Left hindlimb (tissue), 1 donor: ENCODE data around the gene KYNU.
"Not testable (repeated sequence)": the region's sequence is repeated elsewhere in the genome, so short reads cannot be mapped to it uniquely, and the experiment has no call there.

Experiments
- DNase-seq: peaks from one replicate; pipeline ENCODE4 v3.0.0-alpha.2; 2018

Gene KYNU

GRCh38 chr2:142877216-142877838 is at the start of gene KYNU:
Gene KYNU, plus strand, starts transcription at chr2:142877664. Its CDS starts 7,704 bp downstream, at chr2:142885368.
- DNase-seq = no peak

GRCh38 chr2:142834021-142834420 is 43.4 kb upstream of the KYNU start:
- no peak for DNase-seq

DNA sequence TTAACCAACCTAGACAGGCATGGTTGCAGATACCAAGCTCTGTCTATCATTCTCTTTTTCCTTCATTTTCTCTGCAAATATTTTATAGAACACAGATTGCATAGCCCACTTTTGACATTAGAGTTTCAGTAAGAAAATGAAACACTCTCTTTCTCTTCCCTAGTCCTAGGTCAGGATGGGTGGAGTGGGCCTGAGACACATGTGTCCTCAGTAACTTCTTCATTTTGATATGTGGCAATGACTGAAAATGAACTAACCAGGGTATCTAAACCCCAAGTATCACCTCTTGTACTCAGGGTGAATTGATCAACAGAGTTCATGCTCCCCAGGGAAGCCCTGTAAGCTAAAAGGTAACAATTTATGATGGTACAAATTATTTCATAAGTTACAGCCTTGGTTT is 37.0 kb upstream of the KYNU start:
- DNase-seq = no peak

DNA sequence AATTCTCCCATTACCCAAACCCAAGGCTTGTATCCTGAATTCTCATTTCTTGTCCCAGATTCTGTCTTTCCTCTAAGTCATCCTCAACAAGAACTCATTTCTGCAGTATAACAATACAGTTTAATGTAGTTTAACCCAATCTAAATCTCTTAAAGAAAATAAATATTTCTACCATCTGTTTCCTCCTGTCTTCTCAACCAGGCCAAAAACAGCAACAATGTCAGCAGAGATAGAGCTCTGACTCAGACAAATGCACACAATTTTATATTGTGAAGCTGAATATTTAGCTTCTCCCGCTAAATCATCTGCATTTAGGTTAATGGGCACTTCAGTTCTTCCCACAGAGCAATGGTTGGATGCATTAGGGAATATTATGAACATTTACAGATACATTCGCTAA is 35.7 kb upstream of the KYNU start:
- DNase-seq = no peak

- no peak for DNase-seq
Measured at GRCh38 chr2:142842369-142842768, 35.1 kb upstream of the KYNU start.

DNA sequence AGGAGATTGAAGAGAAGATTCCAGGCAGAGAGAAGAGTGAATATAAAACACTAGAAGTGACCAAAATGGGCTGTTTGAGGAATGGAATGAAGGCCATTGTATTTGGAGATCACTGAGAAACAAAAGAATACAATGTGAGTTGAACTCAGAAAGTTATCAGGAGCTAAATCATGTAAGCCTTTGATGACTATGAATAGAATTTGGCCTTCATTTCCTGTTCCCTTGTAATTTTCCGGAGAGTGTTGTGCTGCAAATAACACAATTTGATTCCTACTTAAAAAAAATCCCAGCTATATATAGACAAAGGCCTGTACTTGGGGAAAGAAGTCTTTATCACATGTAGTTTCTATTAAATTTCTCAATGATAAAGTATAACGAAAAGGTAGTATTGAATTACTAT is 33.7 kb upstream of the KYNU start:
- no peak for DNase-seq

- no peak for DNase-seq
Measured at GRCh38 chr2:142848023-142848606, 29.3 kb upstream of the KYNU start.

DNA sequence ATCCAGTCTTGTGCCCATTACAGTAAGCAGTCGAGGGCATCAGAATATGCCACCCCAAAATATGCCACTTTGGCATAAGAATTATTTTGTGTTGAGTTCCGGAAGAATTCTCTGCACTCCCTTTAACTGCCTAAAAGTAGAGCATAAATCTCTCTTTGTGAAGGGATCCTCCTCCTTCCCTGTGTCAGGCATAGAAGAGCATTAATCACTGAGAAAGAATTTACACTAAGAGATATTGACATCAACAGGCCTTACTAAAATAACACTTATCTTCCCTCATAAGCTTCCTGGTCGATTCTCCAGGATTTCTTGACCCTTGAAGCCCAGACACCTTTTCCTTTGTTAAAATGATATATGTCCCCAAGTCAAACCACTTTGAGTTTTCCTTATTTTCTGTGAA is 27.6 kb upstream of the KYNU start:
- no peak for DNase-seq

GRCh38 chr2:142853912-142854311 is 23.6 kb upstream of the KYNU start:
- DNase-seq = no peak

DNA sequence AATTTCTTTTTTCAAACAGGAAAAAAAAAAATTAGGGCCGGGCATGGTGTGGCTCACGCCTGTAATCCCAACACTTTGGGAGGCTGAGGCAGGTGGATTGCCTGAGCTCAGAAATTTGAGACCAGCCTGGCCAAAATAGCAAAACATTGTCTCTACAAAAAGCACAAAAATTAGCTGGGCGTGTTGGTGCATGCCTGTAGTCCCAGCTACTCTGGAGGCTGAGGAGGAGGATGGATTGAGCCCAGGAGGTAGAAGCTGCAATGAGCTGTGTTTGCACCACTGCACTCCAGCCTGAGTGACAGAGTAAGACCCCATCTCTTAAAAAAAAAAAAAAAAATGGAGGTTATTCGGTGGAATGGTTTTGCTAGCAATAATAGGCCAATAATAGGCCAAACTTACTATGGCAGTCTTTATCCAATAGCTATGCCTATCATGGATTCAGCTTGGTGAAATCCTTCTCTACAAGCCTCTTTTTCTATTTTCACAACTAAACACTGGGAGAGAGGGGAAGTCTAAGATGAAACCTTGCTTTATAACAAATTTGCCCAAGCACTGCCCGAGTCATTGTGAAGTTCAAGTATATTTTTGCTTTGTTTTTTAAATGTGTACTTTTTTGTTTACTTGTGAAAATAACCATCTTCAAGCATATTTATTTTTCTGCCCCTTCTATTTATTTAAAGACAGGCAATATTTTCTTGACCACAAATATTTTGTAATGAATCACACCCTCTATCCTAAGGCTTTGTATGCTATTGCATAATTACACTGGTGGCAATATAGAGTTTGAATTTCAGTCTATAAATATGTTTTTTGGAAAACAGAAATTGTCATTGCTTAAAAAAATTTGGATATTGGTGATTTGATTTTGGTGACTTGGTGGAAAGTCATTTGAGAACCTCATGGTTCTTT is 20.0 kb upstream of the KYNU start:
- DNase-seq = no peak

DNA sequence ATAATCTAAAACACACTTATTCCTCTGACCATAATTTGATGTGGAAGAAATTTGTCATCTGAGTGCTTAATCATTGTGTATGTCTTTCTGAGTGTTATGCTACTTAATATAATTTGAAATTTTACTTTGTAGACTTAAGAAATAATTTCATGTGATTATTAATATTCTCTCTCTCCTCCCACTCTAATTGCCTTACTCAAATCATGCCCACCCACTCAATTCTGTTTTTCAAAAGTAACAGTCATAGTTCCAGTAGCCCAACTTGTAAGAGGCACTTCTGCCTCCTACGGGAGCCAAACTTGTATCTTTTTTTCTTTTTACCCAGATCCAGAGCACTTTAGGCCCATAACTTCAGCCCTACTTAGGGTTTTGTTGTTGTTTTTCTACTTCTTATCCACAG is 18.5 kb upstream of the KYNU start:
- no peak for DNase-seq

DNA sequence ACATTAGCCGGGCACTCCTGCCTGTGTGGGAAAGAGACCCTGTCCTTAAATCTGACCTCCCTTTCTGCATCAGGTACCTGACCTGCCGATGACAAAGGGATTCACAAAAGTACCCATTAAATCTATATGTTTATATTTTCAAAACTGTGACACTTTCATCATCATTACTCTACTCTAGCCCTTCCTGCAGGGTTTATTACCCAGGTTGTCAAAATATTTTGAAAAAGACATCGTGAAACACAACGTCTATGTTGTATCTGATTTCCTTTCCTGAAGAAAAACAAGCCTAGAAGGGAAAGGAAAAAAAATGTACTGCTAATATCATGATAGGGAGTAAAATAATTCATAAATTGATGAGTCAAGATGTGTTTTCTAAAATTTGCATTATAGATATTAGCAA is 15.2 kb upstream of the KYNU start:
- no peak for DNase-seq

- no peak for DNase-seq
Measured at GRCh38 chr2:142862847-142863246, 14.6 kb upstream of the KYNU start.

DNA sequence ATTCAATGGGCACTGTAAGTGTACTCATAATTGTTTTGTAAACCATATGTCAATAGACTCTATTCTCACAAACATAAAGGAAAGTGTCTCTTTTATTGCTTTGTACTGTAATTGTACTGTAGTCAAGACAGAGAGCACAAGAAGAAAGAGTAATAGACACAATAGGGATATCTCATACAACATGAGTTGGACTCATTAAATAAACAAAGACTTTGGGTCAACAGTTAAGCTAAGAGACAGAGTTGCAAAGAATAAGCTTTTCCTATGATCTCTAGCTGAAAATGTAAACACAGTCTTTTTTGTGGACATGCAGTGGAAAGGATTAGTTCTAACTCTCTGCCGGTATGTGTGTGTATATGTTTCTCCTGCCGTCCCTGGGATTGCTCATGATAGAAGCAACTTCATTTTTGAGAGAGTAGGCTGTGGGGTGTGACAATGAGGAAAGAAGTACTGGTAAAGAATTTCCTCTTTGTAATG is 13.9 kb upstream of the KYNU start:
- no peak for DNase-seq

DNA sequence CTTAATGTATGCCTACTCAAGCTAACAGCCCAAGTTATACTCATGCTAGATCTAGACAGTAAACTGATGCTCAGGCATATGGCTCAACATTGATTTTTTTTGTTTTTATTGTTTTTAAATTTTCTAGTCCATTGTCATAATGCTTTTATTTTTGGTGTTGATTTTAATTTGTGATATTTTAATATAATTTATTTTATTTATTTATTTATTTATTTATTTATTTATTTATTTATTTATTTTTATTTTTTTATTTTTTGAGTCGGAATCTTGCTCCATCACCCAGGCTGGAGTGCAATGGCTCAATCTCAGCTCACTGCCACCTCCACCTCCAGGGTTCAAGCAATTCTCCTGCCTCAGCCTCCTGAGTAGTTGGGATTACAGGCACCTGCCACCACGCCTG is 12.9 kb upstream of the KYNU start:
- not testable (repeated sequence) for DNase-seq

DNA sequence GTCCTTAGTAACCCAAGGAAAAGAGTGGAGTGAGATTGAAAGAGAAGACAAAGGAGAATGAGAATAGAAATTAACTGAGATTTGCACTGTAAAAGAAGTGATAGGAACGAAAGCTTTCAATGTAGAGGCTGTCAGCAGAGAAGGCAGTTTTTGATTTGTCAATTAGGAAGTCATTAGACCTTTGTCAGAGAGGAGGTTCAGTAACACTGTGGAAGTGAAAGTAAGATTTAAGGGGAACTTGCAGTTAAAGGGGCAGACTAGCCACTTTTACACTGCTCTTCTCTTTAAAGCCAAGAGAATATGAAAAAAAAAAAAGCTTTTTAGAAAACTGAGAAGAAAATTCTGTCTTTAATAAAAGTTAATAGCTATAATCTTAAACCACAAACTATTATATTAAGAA is 11.5 kb upstream of the KYNU start:
- no peak for DNase-seq

DNA sequence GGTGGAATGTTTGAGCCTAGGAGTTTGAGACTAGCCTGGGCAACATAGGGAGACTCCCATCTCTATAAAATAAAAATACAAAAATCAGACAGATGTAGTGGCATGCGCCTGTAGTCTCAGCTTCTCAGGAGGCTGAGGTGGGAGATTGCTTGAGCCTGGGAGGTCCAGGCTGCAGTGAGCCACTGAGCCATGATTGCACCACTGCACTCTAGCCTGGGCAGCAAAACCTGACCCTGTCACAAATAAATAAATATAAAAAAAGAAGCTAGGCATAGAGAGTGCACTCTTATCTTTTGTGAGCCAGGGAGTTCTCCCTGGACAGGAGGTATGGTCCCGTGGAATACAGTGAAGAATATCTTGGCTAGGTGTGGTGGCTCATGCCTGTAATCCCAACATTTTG is 11.0 kb upstream of the KYNU start:
- DNase-seq = no peak

- DNase-seq = no peak
Measured at GRCh38 chr2:142867136-142867535, 10.3 kb upstream of the KYNU start.

DNA sequence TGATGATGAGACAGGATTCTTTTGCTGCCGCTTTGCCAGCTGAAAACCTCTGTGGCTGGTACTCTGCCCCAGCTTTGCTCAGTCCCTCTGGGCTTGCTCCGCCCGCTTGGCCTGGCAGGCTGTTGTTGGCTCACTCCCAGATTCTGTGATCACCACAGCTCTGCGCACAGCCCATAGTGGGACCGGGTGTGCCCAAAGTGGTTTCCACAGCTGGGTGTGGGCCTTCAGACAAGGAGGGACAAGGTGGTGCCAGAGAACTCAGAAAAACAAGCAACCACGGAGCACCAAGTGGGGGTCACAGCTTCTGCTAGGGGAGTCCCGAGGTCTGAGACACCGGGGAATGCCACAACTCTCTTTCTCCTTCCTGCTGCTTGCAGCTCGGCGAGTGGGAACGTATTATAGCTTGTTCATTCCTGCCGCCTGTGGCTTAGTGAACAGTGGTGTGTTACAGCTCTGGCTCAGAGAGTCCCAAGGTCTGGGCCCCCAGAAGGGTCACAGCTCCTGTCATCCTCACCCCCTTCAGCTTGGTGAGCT is 9.2 kb upstream of the KYNU start:
- DNase-seq = peak; percentile 73

GRCh38 chr2:142869065-142869460 is 8.4 kb upstream of the KYNU start:
- DNase-seq = not testable (repeated sequence)

- no peak for DNase-seq
Measured at GRCh38 chr2:142869461-142870106, 7.9 kb upstream of the KYNU start.

DNA sequence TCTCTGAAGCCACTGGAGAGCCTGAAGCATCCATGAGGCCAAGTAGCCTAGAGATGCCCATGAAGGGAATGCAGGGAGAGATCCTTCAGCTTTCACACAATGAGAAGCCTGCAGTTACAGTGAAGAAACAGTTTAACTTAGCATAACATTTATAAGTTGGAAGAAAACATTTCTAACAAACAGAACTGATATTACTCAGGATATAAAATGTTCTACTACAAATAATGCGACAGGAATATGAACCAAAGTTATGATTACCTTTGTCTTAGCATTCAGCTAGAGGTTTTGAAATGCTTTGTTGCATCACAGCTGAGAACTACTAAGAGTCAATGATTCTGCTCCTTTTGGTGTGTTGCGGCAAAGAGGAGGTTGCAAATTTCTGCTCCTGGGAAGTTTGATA is 6.9 kb upstream of the KYNU start:
- no peak for DNase-seq

DNA sequence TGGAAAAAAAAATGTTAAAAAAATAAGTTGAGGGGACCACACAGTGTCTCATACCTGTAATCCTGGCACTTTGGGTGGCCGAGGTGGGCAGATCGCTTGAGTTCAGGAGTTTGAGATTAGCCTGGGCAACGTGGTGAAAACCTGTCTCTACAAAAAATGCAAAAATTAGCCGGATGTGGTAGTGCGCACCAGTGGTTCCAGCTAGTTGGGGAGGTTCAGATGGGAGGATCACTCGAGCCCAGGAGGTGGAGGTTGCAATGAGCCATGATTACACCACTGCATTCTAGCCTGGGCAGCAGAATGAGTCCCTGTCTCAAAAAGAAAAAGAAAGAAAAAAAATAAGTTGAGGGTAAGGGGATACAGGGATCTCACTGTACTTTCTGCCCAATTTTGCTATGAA is 6.1 kb upstream of the KYNU start:
- no peak for DNase-seq
